AG04450 (cell line): ENCODE data around the gene ADAM15. TPM values are rescaled to one million over a fixed set of nuclear protein-coding genes. Genes with fewer than 3 reads are reported as not detected.

Experiments used
- CTCF ChIA-PET: fragments of 300-600, 350-600 bp; formaldehyde crosslinking; extraction: SDS; loops from one replicate; lab custom pipeline; 2022; ENCODE audit warnings: antibody characterized with exemption, inconsistent platforms; lab: Charles Lee
- POLR2A ChIA-PET: fragments of 350-600 bp; formaldehyde crosslinking; extraction: SDS; loops from one replicate; lab custom pipeline; 2021; ENCODE audit warnings: antibody characterized with exemption, inconsistent platforms; lab: Yijun Ruan, JAX
- DNase-seq: peaks from one replicate; pipeline ENCODE4 v3.0.0-alpha.2; 2011; ENCODE audit warnings: low read depth, low spot score
- H3K27ac ChIP-seq: one replicate; pipeline ENCODE4 v1.5.1; 2012; ENCODE audit warnings: low read depth, low read length, control low read depth
- H3K27me3 ChIP-seq: one replicate; pipeline ENCODE4 v1.6.0; 2012; ENCODE audit warnings: low read length; ENCODE audit not compliant: control insufficient read depth, insufficient read depth
- H3K4me3 ChIP-seq: 2 replicates; pipeline ENCODE4 v1.5.1; 2011; ENCODE audit warnings: mild to moderate bottlenecking, low read depth, low read length, control low read depth
- H3K9me3 ChIP-seq: 2 replicates; pipeline ENCODE4 v1.5.1; 2012; ENCODE audit warnings: low read length; ENCODE audit not compliant: control insufficient read depth, insufficient read depth
- CTCF ChIP-seq: IDR thresholded peaks from 2 replicates; pipeline ENCODE4 v1.5.1; 2011; ENCODE audit warnings: low read depth, low read length, control low read depth, inconsistent platforms
- polyA plus RNA-seq: library from polyadenylated mRNA; depleted of rRNA; stranded (reverse); fragments of >200 nt; gene quantifications from 2 replicates; pipeline ENCODE4 v1.2.3, GENCODE V29; 2011

Gene ADAM15
- polyA plus RNA-seq, 1 experiment: 25.9 TPM

- ChIA-PET POLR2A (interaction anchor here (0.8 kb wide), 1 partner anchor 63 kb away, joined by 3 read pairs; no protein-coding TSS in a partner anchor), CTCF (interaction anchor here (0.6 to 3.6 kb wide), 10 partner anchors 7 to 383 kb away, joined by 3 to 38 read pairs (median 8); partner anchors contain the start of gene ADAM15)
- TF ChIP-seq CTCF: no peak
- no peaks in the 10 kb centered on the region for H3K9me3 ChIP-seq
- no peak for DNase-seq
- peaks cover 2% of the 10 kb centered on the region for H3K27me3 ChIP-seq
- H3K27ac ChIP-seq: no peak overlapping the region
- no peak overlapping the region for H3K4me3 ChIP-seq
Measured at GRCh38 chr1:155018617-155019348, 32.3 kb upstream of the ADAM15 start.

- no peak for TF ChIP-seq CTCF
- DNase-seq: no peak
- Histone ChIP-seq H3K27ac (no peak overlapping the region), H3K4me3 (no peak overlapping the region), H3K9me3 (no peaks in the 10 kb centered on the region), H3K27me3 (peaks cover 5% of the 10 kb centered on the region)
- ChIA-PET POLR2A (interaction anchor here (0.8 kb wide), 1 partner anchor 64 kb away, joined by 3 read pairs; no protein-coding TSS in a partner anchor), CTCF (interaction anchor here (0.6 to 3.6 kb wide), 5 partner anchors 12 to 153 kb away, joined by 3 to 38 read pairs (median 5); partner anchors contain the start of gene KRTCAP2)
Measured at GRCh38 chr1:155019377-155020245, 31.5 kb upstream of the ADAM15 start.

- ChIA-PET CTCF (interaction anchor here (0.9 to 1.4 kb wide), 4 partner anchors 10 to 39 kb away, joined by 3 to 6 read pairs (median 4); no protein-coding TSS in a partner anchor), POLR2A (interaction anchor here (0.6 kb wide), 1 partner anchor 18 kb away, joined by 3 read pairs; no protein-coding TSS in a partner anchor)
- no peak for TF ChIP-seq CTCF
- DNase-seq: no peak
- no peak overlapping the region for H3K27ac ChIP-seq
- peaks cover 5% of the 10 kb centered on the region for H3K27me3 ChIP-seq
- H3K4me3 ChIP-seq: no peak overlapping the region
- no peaks in the 10 kb centered on the region for H3K9me3 ChIP-seq
Measured at GRCh38 chr1:155022136-155022926, 28.8 kb upstream of the ADAM15 start.

GRCh38 chr1:155022927-155023236, 28.2 kb upstream of the ADAM15 start:
- H3K27me3 ChIP-seq: peaks cover 5% of the 10 kb centered on the region
- no peak for DNase-seq
- H3K4me3 ChIP-seq: no peak overlapping the region
- POLR2A ChIA-PET: interaction anchor here (0.6 kb wide), 1 partner anchor 18 kb away, joined by 3 read pairs; no protein-coding TSS in a partner anchor
- no peak overlapping the region for H3K27ac ChIP-seq
- CTCF ChIA-PET: interaction anchor here (0.9 to 1.4 kb wide), 3 partner anchors 10 to 39 kb away, joined by 3 to 6 read pairs (median 4); no protein-coding TSS in a partner anchor
- no peaks in the 10 kb centered on the region for H3K9me3 ChIP-seq
- TF ChIP-seq CTCF: no peak
